Measurements from ENCODE around the gene USP4. TPM values are rescaled to one million over a fixed set of nuclear protein-coding genes. Genes with fewer than 3 reads are reported as not detected.

The USP4 gene
- total and polyA plus RNA-seq, 2 of the 13 experiments (the other 11 are each of a cell fraction or from before 2014, with no cell fraction given): 9.2 to 20.8 TPM

DNA sequence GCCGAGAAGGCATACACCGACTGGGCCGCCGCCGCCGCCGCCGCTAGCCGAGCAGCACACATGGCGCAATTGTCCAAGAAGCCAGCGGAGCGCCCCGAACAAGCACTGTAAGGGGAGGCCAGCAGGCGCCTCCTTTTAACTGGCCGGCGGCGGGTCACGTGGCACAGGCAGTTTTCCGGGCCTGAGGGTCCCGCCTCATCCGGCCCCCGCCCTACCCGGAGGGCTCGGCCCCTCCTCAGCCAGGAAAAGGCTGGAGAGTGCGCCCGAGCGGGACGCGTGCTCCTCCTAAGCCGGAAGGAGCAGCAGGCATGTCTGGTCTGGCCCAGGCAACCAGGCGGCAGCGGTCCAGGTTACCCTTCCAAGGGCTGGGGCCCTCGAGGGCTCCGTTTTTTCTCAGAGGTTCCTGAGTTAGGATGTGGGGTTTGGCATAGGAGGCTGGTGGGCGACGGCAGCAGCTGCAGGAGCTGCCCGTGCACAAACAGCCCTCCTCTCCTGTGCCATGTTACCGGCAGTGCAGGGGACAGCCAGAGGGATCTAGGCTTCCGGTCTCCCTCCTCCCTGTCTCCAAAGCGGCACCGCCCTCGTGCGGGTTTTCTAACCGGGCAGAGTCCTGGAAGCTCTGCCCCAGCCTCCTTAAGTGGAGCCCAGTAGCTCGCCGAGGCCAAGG lies 18.5 kb upstream of the USP4 start, which contains the start of gene GPX1 (continued):
- TF ChIP-seq ZNF468 (CRISPR knock-in tag; IDR thresholded peaks at IDR 0.05) (0 out of 2 replicates have a peak, but pooled peaks have one; percentile 53), ZNF230 (CRISPR knock-in tag; IDR thresholded peaks at IDR 0.05) (0 out of 2 replicates have a peak, but pooled peaks have one; percentile 56), FOXA3 (CRISPR knock-in tag; IDR thresholded peaks at IDR 0.05) (peak; percentile 65; the same call in 1 of the 2 replicates), ZNF329 (CRISPR knock-in tag; IDR thresholded peaks at IDR 0.05; ENCODE audit: low read depth) (no peak), NR2F6 (IDR thresholded peaks at IDR 0.05) (no peak), NR2F6 (CRISPR knock-in tag; IDR thresholded peaks at IDR 0.05) (peak; percentile 55; the same call in 1 of the 2 replicates), FOXA1 (IDR thresholded peaks at IDR 0.05) (no peak), FOXA1 (CRISPR knock-in tag; IDR thresholded peaks at IDR 0.05) (no peak), HIVEP1 (CRISPR knock-in tag; IDR thresholded peaks at IDR 0.05) (peak; percentile 71; the same call in 1 of the 2 replicates), ZNF547 (CRISPR knock-in tag; IDR thresholded peaks at IDR 0.05) (no peak), MATR3 (CRISPR knock-in tag; IDR thresholded peaks at IDR 0.05) (no peak), TRIM24 (CRISPR knock-in tag; IDR thresholded peaks at IDR 0.05) (no peak), FOXJ3 (CRISPR knock-in tag; IDR thresholded peaks at IDR 0.05; ENCODE audit: borderline replicate concordance) (peak; percentile 78; the same call in 1 of the 2 replicates)
- TF ChIP-seq, protein P1, sequence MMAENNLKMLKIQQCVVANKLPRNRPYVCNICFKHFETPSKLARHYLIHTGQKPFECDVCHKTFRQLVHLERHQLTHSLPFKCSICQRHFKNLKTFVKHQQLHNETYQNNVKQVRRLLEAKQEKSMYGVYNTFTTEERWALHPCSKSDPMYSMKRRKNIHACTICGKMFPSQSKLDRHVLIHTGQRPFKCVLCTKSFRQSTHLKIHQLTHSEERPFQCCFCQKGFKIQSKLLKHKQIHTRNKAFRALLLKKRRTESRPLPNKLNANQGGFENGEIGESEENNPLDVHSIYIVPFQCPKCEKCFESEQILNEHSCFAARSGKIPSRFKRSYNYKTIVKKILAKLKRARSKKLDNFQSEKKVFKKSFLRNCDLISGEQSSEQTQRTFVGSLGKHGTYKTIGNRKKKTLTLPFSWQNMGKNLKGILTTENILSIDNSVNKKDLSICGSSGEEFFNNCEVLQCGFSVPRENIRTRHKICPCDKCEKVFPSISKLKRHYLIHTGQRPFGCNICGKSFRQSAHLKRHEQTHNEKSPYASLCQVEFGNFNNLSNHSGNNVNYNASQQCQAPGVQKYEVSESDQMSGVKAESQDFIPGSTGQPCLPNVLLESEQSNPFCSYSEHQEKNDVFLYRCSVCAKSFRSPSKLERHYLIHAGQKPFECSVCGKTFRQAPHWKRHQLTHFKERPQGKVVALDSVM (CRISPR knock-in tag; IDR thresholded peaks at IDR 0.05): peak; percentile 96
- TF ChIP-seq, protein P2, sequence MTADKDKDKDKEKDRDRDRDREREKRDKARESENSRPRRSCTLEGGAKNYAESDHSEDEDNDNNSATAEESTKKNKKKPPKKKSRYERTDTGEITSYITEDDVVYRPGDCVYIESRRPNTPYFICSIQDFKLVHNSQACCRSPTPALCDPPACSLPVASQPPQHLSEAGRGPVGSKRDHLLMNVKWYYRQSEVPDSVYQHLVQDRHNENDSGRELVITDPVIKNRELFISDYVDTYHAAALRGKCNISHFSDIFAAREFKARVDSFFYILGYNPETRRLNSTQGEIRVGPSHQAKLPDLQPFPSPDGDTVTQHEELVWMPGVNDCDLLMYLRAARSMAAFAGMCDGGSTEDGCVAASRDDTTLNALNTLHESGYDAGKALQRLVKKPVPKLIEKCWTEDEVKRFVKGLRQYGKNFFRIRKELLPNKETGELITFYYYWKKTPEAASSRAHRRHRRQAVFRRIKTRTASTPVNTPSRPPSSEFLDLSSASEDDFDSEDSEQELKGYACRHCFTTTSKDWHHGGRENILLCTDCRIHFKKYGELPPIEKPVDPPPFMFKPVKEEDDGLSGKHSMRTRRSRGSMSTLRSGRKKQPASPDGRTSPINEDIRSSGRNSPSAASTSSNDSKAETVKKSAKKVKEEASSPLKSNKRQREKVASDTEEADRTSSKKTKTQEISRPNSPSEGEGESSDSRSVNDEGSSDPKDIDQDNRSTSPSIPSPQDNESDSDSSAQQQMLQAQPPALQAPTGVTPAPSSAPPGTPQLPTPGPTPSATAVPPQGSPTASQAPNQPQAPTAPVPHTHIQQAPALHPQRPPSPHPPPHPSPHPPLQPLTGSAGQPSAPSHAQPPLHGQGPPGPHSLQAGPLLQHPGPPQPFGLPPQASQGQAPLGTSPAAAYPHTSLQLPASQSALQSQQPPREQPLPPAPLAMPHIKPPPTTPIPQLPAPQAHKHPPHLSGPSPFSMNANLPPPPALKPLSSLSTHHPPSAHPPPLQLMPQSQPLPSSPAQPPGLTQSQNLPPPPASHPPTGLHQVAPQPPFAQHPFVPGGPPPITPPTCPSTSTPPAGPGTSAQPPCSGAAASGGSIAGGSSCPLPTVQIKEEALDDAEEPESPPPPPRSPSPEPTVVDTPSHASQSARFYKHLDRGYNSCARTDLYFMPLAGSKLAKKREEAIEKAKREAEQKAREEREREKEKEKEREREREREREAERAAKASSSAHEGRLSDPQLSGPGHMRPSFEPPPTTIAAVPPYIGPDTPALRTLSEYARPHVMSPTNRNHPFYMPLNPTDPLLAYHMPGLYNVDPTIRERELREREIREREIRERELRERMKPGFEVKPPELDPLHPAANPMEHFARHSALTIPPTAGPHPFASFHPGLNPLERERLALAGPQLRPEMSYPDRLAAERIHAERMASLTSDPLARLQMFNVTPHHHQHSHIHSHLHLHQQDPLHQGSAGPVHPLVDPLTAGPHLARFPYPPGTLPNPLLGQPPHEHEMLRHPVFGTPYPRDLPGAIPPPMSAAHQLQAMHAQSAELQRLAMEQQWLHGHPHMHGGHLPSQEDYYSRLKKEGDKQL (CRISPR knock-in tag; IDR thresholded peaks at IDR 0.05; ENCODE audit: low read depth): peak; percentile 41; the same call in 1 of the 2 replicates
- TF ChIP-seq, protein P3, sequence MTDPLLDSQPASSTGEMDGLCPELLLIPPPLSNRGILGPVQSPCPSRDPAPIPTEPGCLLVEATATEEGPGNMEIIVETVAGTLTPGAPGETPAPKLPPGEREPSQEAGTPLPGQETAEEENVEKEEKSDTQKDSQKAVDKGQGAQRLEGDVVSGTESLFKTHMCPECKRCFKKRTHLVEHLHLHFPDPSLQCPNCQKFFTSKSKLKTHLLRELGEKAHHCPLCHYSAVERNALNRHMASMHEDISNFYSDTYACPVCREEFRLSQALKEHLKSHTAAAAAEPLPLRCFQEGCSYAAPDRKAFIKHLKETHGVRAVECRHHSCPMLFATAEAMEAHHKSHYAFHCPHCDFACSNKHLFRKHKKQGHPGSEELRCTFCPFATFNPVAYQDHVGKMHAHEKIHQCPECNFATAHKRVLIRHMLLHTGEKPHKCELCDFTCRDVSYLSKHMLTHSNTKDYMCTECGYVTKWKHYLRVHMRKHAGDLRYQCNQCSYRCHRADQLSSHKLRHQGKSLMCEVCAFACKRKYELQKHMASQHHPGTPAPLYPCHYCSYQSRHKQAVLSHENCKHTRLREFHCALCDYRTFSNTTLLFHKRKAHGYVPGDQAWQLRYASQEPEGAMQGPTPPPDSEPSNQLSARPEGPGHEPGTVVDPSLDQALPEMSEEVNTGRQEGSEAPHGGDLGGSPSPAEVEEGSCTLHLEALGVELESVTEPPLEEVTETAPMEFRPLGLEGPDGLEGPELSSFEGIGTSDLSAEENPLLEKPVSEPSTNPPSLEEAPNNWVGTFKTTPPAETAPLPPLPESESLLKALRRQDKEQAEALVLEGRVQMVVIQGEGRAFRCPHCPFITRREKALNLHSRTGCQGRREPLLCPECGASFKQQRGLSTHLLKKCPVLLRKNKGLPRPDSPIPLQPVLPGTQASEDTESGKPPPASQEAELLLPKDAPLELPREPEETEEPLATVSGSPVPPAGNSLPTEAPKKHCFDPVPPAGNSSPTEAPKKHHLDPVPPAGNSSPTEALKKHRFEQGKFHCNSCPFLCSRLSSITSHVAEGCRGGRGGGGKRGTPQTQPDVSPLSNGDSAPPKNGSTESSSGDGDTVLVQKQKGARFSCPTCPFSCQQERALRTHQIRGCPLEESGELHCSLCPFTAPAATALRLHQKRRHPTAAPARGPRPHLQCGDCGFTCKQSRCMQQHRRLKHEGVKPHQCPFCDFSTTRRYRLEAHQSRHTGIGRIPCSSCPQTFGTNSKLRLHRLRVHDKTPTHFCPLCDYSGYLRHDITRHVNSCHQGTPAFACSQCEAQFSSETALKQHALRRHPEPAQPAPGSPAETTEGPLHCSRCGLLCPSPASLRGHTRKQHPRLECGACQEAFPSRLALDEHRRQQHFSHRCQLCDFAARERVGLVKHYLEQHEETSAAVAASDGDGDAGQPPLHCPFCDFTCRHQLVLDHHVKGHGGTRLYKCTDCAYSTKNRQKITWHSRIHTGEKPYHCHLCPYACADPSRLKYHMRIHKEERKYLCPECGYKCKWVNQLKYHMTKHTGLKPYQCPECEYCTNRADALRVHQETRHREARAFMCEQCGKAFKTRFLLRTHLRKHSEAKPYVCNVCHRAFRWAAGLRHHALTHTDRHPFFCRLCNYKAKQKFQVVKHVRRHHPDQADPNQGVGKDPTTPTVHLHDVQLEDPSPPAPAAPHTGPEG (CRISPR knock-in tag; IDR thresholded peaks at IDR 0.05): no peak

All from HepG2 (cell line).